ENCODE measurements around the gene EXD2. TPM values are rescaled to one million over a fixed set of nuclear protein-coding genes. Genes with fewer than 3 reads are reported as not detected.

EXD2 gene
- total and polyA plus RNA-seq, 11 donors: 7.2 to 20.9 (median 16.1) TPM

GRCh38 chr14:69262516-69262915 is 71.2 kb downstream of the EXD2 start:
- 68 to 71% (median 69%) methylated on average over 3 of the region's 3 CpGs for WGBS, 4 donors
- TF ChIP-seq POLR2A (IDR thresholded peaks at IDR 0.05) (no peak), CTCF (IDR thresholded peaks at IDR 0.05) (no peak)
- H3K27ac ChIP-seq: peak overlapping the region in 8 of 12 donors; percentile 44 to 90 (median 86)
- no peaks in the 10 kb centered on the region for H3K9me3 ChIP-seq
- no peak overlapping the region for H3K4me3 ChIP-seq
- H3K36me3 ChIP-seq: no peaks in the 10 kb centered on the region
- peaks cover 0 to 60% (median 0%) of the 10 kb centered on the region in 9 donors for H3K27me3 ChIP-seq
- ATAC-seq: no peak
- peaks cover 2 to 85% (median 41%) of the 10 kb centered on the region in 12 donors for H3K4me1 ChIP-seq
- no peak for DNase-seq
- intact Hi-C loops (cut with DNase I): loop anchor here in 5 of 10 donors (5.0 to 10.0 kb wide), 3 partner anchors 55 to 85 kb away; no protein-coding TSS in a partner anchor

DNA sequence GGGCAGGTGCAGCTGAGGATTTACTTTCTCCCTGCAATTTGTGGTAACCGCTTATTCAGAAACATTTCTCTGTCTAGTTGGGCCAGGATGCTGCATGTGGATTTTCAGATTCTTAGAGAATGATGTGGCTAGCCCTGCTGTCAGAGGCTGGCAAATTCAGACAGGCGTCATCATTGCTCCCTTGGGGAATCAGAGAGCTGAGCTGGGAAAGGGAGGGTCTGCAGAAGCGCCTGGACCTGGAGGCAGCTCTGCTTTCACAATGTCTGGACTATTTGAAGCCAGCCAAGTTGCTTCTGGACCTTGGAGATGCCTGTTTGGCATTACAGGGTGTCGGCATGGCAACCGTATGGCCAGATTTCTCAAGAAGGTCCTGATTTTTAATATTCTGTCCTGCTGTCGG is 72.1 kb downstream of the EXD2 start:
- H3K4me3 ChIP-seq: peak overlapping the region in 2 of 12 donors; percentile 2 to 6
- DNase-seq (peak in 4 of 5 donors; percentile 42 to 82 (median 64)), ATAC-seq (peak in 3 of 4 donors; percentile 22 to 39 (median 30))
- intact Hi-C loops (cut with DNase I): loop anchor here in 5 of 10 donors (5.0 to 10.0 kb wide), 3 partner anchors 54 to 84 kb away; no protein-coding TSS in a partner anchor
- 54 to 75% (median 60%) methylated on average over 6 of the region's 6 CpGs for WGBS, 4 donors
- peaks cover 2 to 93% (median 48%) of the 10 kb centered on the region in 12 donors for H3K4me1 ChIP-seq
- no peaks in the 10 kb centered on the region for H3K9me3 ChIP-seq
- peaks cover 0 to 53% (median 0%) of the 10 kb centered on the region in 9 donors for H3K27me3 ChIP-seq
- H3K27ac ChIP-seq: peak overlapping the region in 10 of 12 donors; percentile 32 to 88 (median 59)
- TF ChIP-seq POLR2A (IDR thresholded peaks at IDR 0.05) (no peak), CTCF (IDR thresholded peaks at IDR 0.05) (no peak)
- H3K36me3 ChIP-seq: no peaks in the 10 kb centered on the region

DNA sequence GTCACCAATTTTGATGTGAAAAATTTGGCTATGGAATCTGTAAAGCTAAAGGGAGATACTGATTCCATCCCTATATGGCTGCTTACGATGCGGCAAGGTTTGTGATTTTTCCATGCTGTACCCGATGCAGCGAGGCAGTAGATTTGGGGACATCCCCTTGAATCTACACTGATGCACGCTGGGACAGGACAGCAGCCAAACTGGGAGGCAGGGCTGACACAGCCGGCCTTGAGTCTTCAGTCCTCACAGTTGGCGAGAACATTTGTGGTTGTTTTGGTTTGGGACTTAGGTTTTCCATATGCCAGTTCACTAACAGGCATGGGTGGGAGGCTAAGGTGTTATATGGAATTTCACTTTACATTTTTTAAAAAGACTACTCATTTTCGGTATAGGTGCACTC is 72.5 kb downstream of the EXD2 start:
- peak in 4 of 5 donors; percentile 32 to 61 (median 44) for DNase-seq
- Histone ChIP-seq H3K4me1 (peaks cover 2 to 94% (median 51%) of the 10 kb centered on the region in 12 donors), H3K36me3 (no peaks in the 10 kb centered on the region), H3K9me3 (no peaks in the 10 kb centered on the region), H3K27me3 (peaks cover 0 to 51% (median 0%) of the 10 kb centered on the region in 9 donors), H3K27ac (peak overlapping the region in 10 of 12 donors; percentile 32 to 88 (median 56)), H3K4me3 (peak overlapping the region in 2 of 12 donors; percentile 2 to 6)
- WGBS, 4 donors: 45 to 54% (median 48%) methylated on average over 8 of the region's 8 CpGs
- intact Hi-C loops (cut with DNase I): loop anchor here in 5 of 10 donors (5.0 to 10.0 kb wide), 3 partner anchors 54 to 84 kb away; no protein-coding TSS in a partner anchor
- TF ChIP-seq CTCF (IDR thresholded peaks at IDR 0.05) (no peak), POLR2A (IDR thresholded peaks at IDR 0.05) (no peak)
- no peak for ATAC-seq

DNA sequence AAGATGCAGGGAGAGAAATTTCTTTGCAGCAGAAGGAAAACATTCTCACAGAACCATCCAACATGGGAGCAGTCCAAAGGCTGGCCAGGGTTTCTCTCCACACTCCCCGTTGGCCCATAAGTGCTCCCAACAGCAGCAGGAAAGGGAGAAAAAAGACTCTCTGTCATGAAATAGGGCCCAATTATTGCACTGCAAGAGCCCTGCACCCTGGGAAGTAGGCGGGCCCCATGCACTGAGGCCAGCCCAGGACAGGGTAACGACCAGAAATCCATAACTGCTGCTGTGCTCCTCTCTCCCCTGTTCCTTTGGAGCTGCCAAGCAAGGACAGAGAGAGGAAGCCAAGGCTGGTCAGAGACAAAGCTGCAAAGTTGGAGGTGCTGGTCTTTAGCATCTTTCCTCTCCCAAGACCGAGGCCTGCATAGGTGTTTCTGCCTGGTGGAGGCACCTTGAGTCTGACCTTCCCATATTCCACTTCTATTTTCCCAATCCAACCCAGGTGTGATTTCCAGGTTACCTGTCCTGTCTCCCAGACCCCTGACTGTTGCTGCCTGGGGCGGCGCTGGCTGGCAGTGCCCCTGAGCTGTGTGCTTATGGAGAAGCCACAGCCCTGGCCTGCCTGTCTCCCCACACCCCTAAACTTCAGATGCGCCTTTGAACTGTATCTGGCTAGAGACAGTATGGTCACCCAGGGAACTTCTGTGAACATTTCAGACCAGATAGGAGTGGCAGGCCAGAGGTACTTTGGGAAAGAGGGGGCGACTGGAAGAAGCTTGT is 75.5 kb downstream of the EXD2 start:
- peaks cover 2 to 91% (median 58%) of the 10 kb centered on the region in 12 donors for H3K4me1 ChIP-seq
- intact Hi-C loops (cut with DNase I): loop anchor here in 2 of 10 donors (2.0 to 10.0 kb wide), 2 partner anchors 48 to 78 kb away; no protein-coding TSS in a partner anchor
- no peak overlapping the region for H3K4me3 ChIP-seq
- ATAC-seq: no peak
- H3K27ac ChIP-seq: peak overlapping the region in 4 of 12 donors; percentile 5 to 22 (median 16)
- no peaks in the 10 kb centered on the region for H3K36me3 ChIP-seq
- WGBS, 4 donors: 82 to 87% (median 83%) methylated on average over 8 of the region's 8 CpGs
- peaks cover 0 to 22% (median 0%) of the 10 kb centered on the region in 9 donors for H3K27me3 ChIP-seq
- no peak for DNase-seq
- TF ChIP-seq CTCF (IDR thresholded peaks at IDR 0.05): no peak
- no peak for TF ChIP-seq POLR2A (IDR thresholded peaks at IDR 0.05)
- H3K9me3 ChIP-seq: no peaks in the 10 kb centered on the region
